Measurements from ENCODE around the gene PUS3. TPM values are rescaled to one million over a fixed set of nuclear protein-coding genes. Genes with fewer than 3 reads are reported as not detected.

The PUS3 gene
- total RNA-seq, 1 experiment from 2014 or later, result 11.9 TPM

GRCh38 chr11:125931668-125932067, 28.7 kb upstream of the PUS3 start:
- no peak for ATAC-seq
- ChIA-PET POLR2A (no interaction called here), RAD21 (ENCODE audit: low non-redundant PET in 1 of 2, low total read pairs in 2 of 2, uncharacterized antibody in 2 of 2, unreplicated experiment in 2 of 2) (no interaction called here)

More at GRCh38 chr11:125931668-125932067, 28.7 kb upstream of the PUS3 start:
- no peaks in the 10 kb centered on the region for H3K4me1 ChIP-seq (ENCODE audit: control insufficient read depth in 1 of 2, insufficient read depth in 2 of 2, low read length in 2 of 2)
- H3K9ac ChIP-seq (ENCODE audit: low read length), result no peak overlapping the region
- H4K20me1 ChIP-seq (ENCODE audit: insufficient read depth), result no peaks in the 10 kb centered on the region
- no peaks in the 10 kb centered on the region for H3K79me2 ChIP-seq (ENCODE audit: insufficient read depth, low read length)
- no peaks in the 10 kb centered on the region for H3K36me3 ChIP-seq (ENCODE audit: control insufficient read depth in 1 of 2, insufficient read depth in 2 of 2, low read length in 2 of 2)
- H3K9me2 ChIP-seq (ENCODE audit: insufficient read depth), result no peaks in the 10 kb centered on the region
- H3K9me3 ChIP-seq (ENCODE audit: control insufficient read depth in 1 of 2, insufficient read depth in 1 of 2, low read depth in 1 of 2, low read length in 2 of 2), result no peaks in the 10 kb centered on the region
- H3K27me3 ChIP-seq (ENCODE audit: insufficient read depth, low read length), result 0 out of 2 replicates have a peak, but pooled peaks cover 5% of the 10 kb centered on the region
- intact Hi-C loops (cut with micrococcal nuclease), result no loop called here
- H3K27ac ChIP-seq (ENCODE audit: low read depth, low read length), result no peak overlapping the region
- H3K4me2 ChIP-seq (ENCODE audit: low read length), result no peak overlapping the region
- H2AFZ ChIP-seq (ENCODE audit: low read depth, low read length, poor library complexity, severe bottlenecking), result no peak overlapping the region
- DNase-seq (ENCODE audit: low read depth, low spot score), result no peak
- no TSS peak for BruUV-seq (replicated peaks)
- TF ChIP-seq EZH2 (IDR thresholded peaks at IDR 0.05) (no peak), CBX3 (IDR thresholded peaks at IDR 0.05; ENCODE audit: low read depth) (no peak), EZH2phosphoT487 (IDR thresholded peaks at IDR 0.05; ENCODE audit: borderline replicate concordance) (no peak), ZBTB33 (IDR thresholded peaks at IDR 0.05; ENCODE audit: extremely low read depth, insufficient replicate concordance, low read length) (no peak), ZFX (IDR thresholded peaks at IDR 0.05) (no peak), SP1 (IDR thresholded peaks at IDR 0.05; ENCODE audit: low read depth) (no peak), EGR1 (IDR thresholded peaks at IDR 0.05; ENCODE audit: low read depth) (no peak), FOSL1 (IDR thresholded peaks at IDR 0.05; ENCODE audit: low read depth) (no peak), RAD21 (IDR thresholded peaks at IDR 0.05; ENCODE audit: low read depth) (no peak), SRF (IDR thresholded peaks at IDR 0.05; ENCODE audit: low read depth) (no peak), CEBPB (IDR thresholded peaks at IDR 0.05; ENCODE audit: low read depth) (no peak), ZNF274 (IDR thresholded peaks at IDR 0.05; ENCODE audit: low read depth, low read length) (no peak), SIN3A (IDR thresholded peaks at IDR 0.05; ENCODE audit: low read depth) (no peak), ELF1 (IDR thresholded peaks at IDR 0.05; ENCODE audit: borderline replicate concordance, low read depth) (no peak)
- TF ChIP-seq, protein P1, sequence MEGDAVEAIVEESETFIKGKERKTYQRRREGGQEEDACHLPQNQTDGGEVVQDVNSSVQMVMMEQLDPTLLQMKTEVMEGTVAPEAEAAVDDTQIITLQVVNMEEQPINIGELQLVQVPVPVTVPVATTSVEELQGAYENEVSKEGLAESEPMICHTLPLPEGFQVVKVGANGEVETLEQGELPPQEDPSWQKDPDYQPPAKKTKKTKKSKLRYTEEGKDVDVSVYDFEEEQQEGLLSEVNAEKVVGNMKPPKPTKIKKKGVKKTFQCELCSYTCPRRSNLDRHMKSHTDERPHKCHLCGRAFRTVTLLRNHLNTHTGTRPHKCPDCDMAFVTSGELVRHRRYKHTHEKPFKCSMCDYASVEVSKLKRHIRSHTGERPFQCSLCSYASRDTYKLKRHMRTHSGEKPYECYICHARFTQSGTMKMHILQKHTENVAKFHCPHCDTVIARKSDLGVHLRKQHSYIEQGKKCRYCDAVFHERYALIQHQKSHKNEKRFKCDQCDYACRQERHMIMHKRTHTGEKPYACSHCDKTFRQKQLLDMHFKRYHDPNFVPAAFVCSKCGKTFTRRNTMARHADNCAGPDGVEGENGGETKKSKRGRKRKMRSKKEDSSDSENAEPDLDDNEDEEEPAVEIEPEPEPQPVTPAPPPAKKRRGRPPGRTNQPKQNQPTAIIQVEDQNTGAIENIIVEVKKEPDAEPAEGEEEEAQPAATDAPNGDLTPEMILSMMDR (IDR thresholded peaks at IDR 0.05 in 2 of 3, conservative IDR thresholded peaks at IDR 0.05 in 1 of 3; ENCODE audit: borderline replicate concordance in 1 of 3, insufficient read depth in 1 of 3, low read depth in 2 of 3, low read length in 2 of 3), result no peak
- H3K4me3 ChIP-seq (replicated peaks in 1 of 2; ENCODE audit: low read depth in 1 of 2, low read length in 2 of 2), result no peak overlapping the region
- CTCF ChIA-PET, result interaction anchor here (1.3 kb wide), 1 partner anchor 11 kb away, joined by 3 read pairs; no protein-coding TSS in a partner anchor

All from HCT116 (cell line).